Stomach (tissue), 9 donors: ENCODE data around the gene PLPP4. TPM values are rescaled to one million over a fixed set of nuclear protein-coding genes. Genes with fewer than 3 reads are reported as not detected.

Experiments
- DNase-seq, 2 donors: peaks; one replicate each; pipeline versions ENCODE4 v3.0.0 to v3.0.0-alpha.2; 2013 to 2019
- H3K27ac ChIP-seq, 5 donors: fragments of 200-600 bp in 4 of 5; sonication (generic) in 4 of 5; one replicate each; pipeline ENCODE4 v1.5.1; 2013 to 2019; ENCODE audit warnings: mild to moderate bottlenecking in 1 of 5, moderate library complexity in 1 of 5
- H3K27me3 ChIP-seq, 3 donors: fragments of 200-600 bp; sonication (generic); one replicate each; pipeline ENCODE4 v1.5.1; 2017 to 2019; ENCODE audit warnings: mixed run types in 1 of 3
- H3K36me3 ChIP-seq, 4 donors: fragments of 200-600 bp; sonication (generic); 1 replicate in 3 of 4; 2 replicates in 1 of 4; pipeline ENCODE4 v1.5.1; 2016 to 2019
- H3K4me1 ChIP-seq, 4 donors: fragments of 200-600 bp; sonication (generic); one replicate each; pipeline ENCODE4 v1.5.1; 2016 to 2019
- H3K4me3 ChIP-seq, 4 donors: fragments of 200-600 bp; sonication (generic) in 3 of 4; one replicate each; pipeline ENCODE4 v1.5.1; 2016 to 2019; ENCODE audit warnings: mild to moderate bottlenecking in 1 of 4
- H3K9me3 ChIP-seq, 4 donors: fragments of 200-600 bp; sonication (generic); one replicate each; pipeline ENCODE4 v1.5.1; 2016 to 2019
- EP300 ChIP-seq: sonication (generic); formaldehyde crosslinking; IDR thresholded peaks from one replicate; pipeline ENCODE4 v1.6.1; 2017; ENCODE audit warnings: antibody characterized with exemption
- POLR2A ChIP-seq, 4 donors: fragments of 450-650 bp; IDR thresholded peaks; one replicate each; pipeline ENCODE4 v1.6.1; 2016; ENCODE audit warnings: antibody characterized with exemption in 4 of 4, control low read depth in 2 of 4, mild to moderate bottlenecking in 1 of 4, moderate library complexity in 1 of 4
- POLR2AphosphoS5 ChIP-seq, 3 donors: sonication (generic); formaldehyde crosslinking; IDR thresholded peaks; one replicate each; pipeline ENCODE4 v1.6.1; 2016; ENCODE audit warnings: antibody characterized with exemption in 3 of 3
- WGBS, 5 donors: extraction: QIAGEN DNeasy Blood & Tissue Kit in 3 of 5; methylation state at CpG; one replicate each; pipeline versions ENCODE4 v1.1.5 to v1.1.7; 2013 to 2018; 5-methylcytosine and 5-hydroxymethylcytosine counted together
- intact Hi-C: fragments of 100-400 bp; cut with DNase I; formaldehyde crosslinking; loops from one replicate; pipeline ENCODE4 v1.15.1; 2023; ENCODE audit warnings: low total_unique reads
- polyA plus RNA-seq, 3 donors: library from polyadenylated mRNA; stranded (reverse); fragments of 200-250 nt; gene quantifications; one replicate each; pipeline ENCODE4 v1.2.3, GENCODE V29; 2013
- total RNA-seq, 5 donors: library from RNA; depleted of rRNA; stranded (reverse); fragments of >200 nt; gene quantifications; one replicate each; pipeline versions ENCODE4 v1.1.0 to v1.2.3, GENCODE V29; 2014 to 2016
- TF ChIP-seq, protein P1 (sequence below), 7 experiments: fragments of 450-650 bp in 4 of 7; fragments of 200-600 bp in 3 of 7; sonication (generic) in 3 of 7; IDR thresholded peaks; one replicate each; pipeline ENCODE4 v1.5.1; 2016 to 2019; ENCODE audit warnings: antibody characterized with exemption in 7 of 7, control low read depth in 2 of 7, mild to moderate bottlenecking in 1 of 7
- donor health status: healthy with polysubstance abuse.
- donor health status: Bipolar disorder and iron deficiency.
- donor health status: healthy.

PLPP4 gene
- total and polyA plus RNA-seq, 8 donors = not detected

DNA sequence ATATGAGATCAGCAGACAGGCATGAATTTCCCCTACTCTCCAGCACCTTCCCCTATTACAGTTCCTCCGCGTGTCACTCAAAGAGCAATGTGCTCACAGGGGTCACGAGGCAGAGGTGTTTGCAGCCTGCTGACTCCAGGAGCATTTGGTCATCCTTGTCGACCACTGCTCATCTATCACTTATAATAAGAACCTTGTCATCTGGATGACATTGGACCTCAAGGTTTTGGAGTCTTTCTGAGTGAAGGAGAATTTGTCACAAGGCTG lies 32.9 kb upstream of the PLPP4 start:
- H3K4me1 ChIP-seq = no peaks in the 10 kb centered on the region
- no peaks in the 10 kb centered on the region for H3K9me3 ChIP-seq
- 73 to 82% (median 75%) methylated on average over 4 of the region's 4 CpGs for WGBS, 5 donors
- intact Hi-C loops = loop anchor here (10.0 kb wide), 1 partner anchor 311 kb away; no protein-coding TSS in a partner anchor
- TF ChIP-seq, protein P1, sequence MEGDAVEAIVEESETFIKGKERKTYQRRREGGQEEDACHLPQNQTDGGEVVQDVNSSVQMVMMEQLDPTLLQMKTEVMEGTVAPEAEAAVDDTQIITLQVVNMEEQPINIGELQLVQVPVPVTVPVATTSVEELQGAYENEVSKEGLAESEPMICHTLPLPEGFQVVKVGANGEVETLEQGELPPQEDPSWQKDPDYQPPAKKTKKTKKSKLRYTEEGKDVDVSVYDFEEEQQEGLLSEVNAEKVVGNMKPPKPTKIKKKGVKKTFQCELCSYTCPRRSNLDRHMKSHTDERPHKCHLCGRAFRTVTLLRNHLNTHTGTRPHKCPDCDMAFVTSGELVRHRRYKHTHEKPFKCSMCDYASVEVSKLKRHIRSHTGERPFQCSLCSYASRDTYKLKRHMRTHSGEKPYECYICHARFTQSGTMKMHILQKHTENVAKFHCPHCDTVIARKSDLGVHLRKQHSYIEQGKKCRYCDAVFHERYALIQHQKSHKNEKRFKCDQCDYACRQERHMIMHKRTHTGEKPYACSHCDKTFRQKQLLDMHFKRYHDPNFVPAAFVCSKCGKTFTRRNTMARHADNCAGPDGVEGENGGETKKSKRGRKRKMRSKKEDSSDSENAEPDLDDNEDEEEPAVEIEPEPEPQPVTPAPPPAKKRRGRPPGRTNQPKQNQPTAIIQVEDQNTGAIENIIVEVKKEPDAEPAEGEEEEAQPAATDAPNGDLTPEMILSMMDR (IDR thresholded peaks at IDR 0.05) = no peak
- TF ChIP-seq EP300 = no peak
- no peak for TF ChIP-seq POLR2AphosphoS5 (IDR thresholded peaks at IDR 0.05)
- TF ChIP-seq POLR2A (IDR thresholded peaks at IDR 0.05) = no peak
- no peak overlapping the region for H3K27ac ChIP-seq
- no peak overlapping the region for H3K4me3 ChIP-seq
- no peaks in the 10 kb centered on the region for H3K27me3 ChIP-seq
- no peak for DNase-seq
- no peaks in the 10 kb centered on the region for H3K36me3 ChIP-seq

GRCh38 chr10:120426306-120426705 lies 30.7 kb upstream of the PLPP4 start:
- Histone ChIP-seq H3K27me3 (peaks cover 0 to 6% (median 0%) of the 10 kb centered on the region in 3 donors), H3K4me3 (no peak overlapping the region), H3K9me3 (no peaks in the 10 kb centered on the region), H3K4me1 (no peaks in the 10 kb centered on the region), H3K36me3 (no peaks in the 10 kb centered on the region), H3K27ac (no peak overlapping the region)
- intact Hi-C loops = loop anchor here (10.0 kb wide), 1 partner anchor 308 kb away; no protein-coding TSS in a partner anchor
- 73 to 85% (median 81%) methylated on average over 3 of the region's 3 CpGs for WGBS, 5 donors
- no peak for TF ChIP-seq POLR2A (IDR thresholded peaks at IDR 0.05)
- TF ChIP-seq, protein P1 (IDR thresholded peaks at IDR 0.05) = no peak
- no peak for TF ChIP-seq EP300
- no peak for DNase-seq

DNA sequence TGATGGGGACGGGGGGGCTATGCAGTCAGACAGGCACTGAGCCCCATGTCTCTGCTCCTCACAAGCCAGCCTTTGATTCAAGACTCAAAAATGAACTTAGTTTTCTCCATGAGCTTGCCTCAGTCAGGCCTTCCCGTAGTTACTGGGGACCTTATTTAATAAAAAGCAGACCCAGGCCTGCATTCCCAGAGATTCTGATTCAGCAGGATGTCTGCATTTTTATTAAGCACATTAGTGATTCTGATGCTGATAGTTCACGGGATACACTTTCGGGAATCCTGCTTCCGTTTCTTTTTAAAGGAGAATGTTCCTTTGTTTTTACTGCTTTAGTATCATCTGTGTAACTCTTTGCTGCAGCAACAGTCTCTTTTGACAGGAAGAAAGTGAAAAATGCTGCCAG lies 28.3 kb upstream of the PLPP4 start:
- intact Hi-C loops = loop anchor here (10.0 kb wide), 1 partner anchor 306 kb away; no protein-coding TSS in a partner anchor
- TF ChIP-seq EP300 = no peak
- TF ChIP-seq POLR2AphosphoS5 (IDR thresholded peaks at IDR 0.05) = no peak
- TF ChIP-seq, protein P1 (IDR thresholded peaks at IDR 0.05) = no peak
- TF ChIP-seq POLR2A (IDR thresholded peaks at IDR 0.05) = no peak
- H3K4me3 ChIP-seq = no peak overlapping the region
- no peak for DNase-seq
- H3K27ac ChIP-seq = no peak overlapping the region
- WGBS, 5 donors = 61 to 79% (median 77%) methylated on average over 5 of the region's 5 CpGs
- H3K9me3 ChIP-seq = no peaks in the 10 kb centered on the region
- H3K4me1 ChIP-seq = no peaks in the 10 kb centered on the region
- peaks cover 0 to 18% (median 0%) of the 10 kb centered on the region in 3 donors for H3K27me3 ChIP-seq
- H3K36me3 ChIP-seq = no peaks in the 10 kb centered on the region

- DNase-seq = no peak
- no peaks in the 10 kb centered on the region for H3K9me3 ChIP-seq
- intact Hi-C loops = loop anchor here (10.0 kb wide), 1 partner anchor 305 kb away; no protein-coding TSS in a partner anchor
Measured at GRCh38 chr10:120429395-120429794, 27.6 kb upstream of the PLPP4 start.

More at GRCh38 chr10:120429395-120429794, 27.6 kb upstream of the PLPP4 start:
- H3K4me1 ChIP-seq = no peaks in the 10 kb centered on the region
- no peak overlapping the region for H3K4me3 ChIP-seq
- WGBS, 5 donors = 56 to 74% (median 65%) methylated on average over 5 of the region's 5 CpGs
- H3K27me3 ChIP-seq = peaks cover 0 to 19% (median 0%) of the 10 kb centered on the region in 3 donors
- H3K36me3 ChIP-seq = no peaks in the 10 kb centered on the region
- no peak overlapping the region for H3K27ac ChIP-seq
- TF ChIP-seq EP300 (no peak), POLR2AphosphoS5 (IDR thresholded peaks at IDR 0.05) (no peak), POLR2A (IDR thresholded peaks at IDR 0.05) (no peak)
- TF ChIP-seq, protein P1 (IDR thresholded peaks at IDR 0.05) = no peak
